Neutrophil (primary cell): ENCODE data around the gene EVPL.

Experiments
- H3K27ac ChIP-seq: fragments of 200-600 bp; sonication (generic); 2 replicates; pipeline ENCODE4 v1.5.1; 2016; ENCODE audit warnings: mild to moderate bottlenecking, moderate library complexity
- H3K27me3 ChIP-seq: fragments of 200-600 bp; sonication (generic); 2 replicates; pipeline ENCODE4 v1.6.0; 2016; ENCODE audit warnings: mild to moderate bottlenecking
- H3K36me3 ChIP-seq: fragments of 200-600 bp; sonication (generic); 2 replicates; pipeline ENCODE4 v1.5.1; 2017
- H3K4me1 ChIP-seq, 2 experiments: fragments of 200-600 bp in 1 of 2; sonication (generic) in 1 of 2; 1 replicate in 1 of 2; 2 replicates in 1 of 2; pipeline versions ENCODE4 v1.5.1 to v1.6.1; 2013 to 2016; ENCODE audit warnings: low read depth in 1 of 2, low read length in 1 of 2, mild to moderate bottlenecking in 1 of 2, moderate library complexity in 1 of 2; ENCODE audit not compliant: control insufficient read depth in 1 of 2, insufficient read depth in 1 of 2
- H3K4me3 ChIP-seq, 2 experiments: fragments of 200-600 bp in 1 of 2; sonication (generic) in 1 of 2; 1 replicate in 1 of 2; 2 replicates in 1 of 2; pipeline ENCODE4 v1.5.1; 2013 to 2016; ENCODE audit warnings: low read depth in 1 of 2, low read length in 1 of 2, mild to moderate bottlenecking in 1 of 2, moderate library complexity in 1 of 2
- H3K9me3 ChIP-seq: fragments of 200-600 bp; sonication (generic); 2 replicates; pipeline ENCODE4 v1.5.1; 2016
- TF ChIP-seq, protein P1 (sequence below): fragments of 200-600 bp; sonication (generic); IDR thresholded peaks from 2 replicates; pipeline ENCODE4 v1.5.1; 2016; ENCODE audit warnings: antibody characterized with exemption

Gene EVPL

DNA sequence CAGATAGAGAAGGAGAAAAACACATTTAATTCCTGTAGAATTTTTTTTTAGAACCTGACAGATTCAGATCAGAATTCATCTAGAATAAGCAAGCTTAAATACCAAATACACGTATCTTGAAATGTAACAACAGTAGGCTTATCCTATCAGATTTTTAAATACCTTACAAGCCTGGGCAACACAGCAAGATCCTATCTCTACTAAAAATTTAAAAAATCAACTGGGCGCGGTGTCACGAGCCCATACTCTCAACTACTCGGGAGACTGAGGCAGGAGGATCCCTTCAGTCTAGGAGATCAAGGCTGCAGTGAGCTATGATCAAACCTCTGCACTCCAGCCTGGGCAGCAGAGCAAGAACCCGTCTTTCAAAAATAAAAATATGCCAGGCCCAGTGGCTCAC, 61.6 kb downstream of the EVPL start:
- Histone ChIP-seq H3K36me3 (peaks cover 24% of the 10 kb centered on the region), H3K9me3 (no peaks in the 10 kb centered on the region), H3K4me1 (peaks cover 55 to 66% of the 10 kb centered on the region in 2 experiments), H3K27ac (peak overlapping the region; percentile 51), H3K4me3 (no peak overlapping the region), H3K27me3 (no peaks in the 10 kb centered on the region)
- TF ChIP-seq, protein P1, sequence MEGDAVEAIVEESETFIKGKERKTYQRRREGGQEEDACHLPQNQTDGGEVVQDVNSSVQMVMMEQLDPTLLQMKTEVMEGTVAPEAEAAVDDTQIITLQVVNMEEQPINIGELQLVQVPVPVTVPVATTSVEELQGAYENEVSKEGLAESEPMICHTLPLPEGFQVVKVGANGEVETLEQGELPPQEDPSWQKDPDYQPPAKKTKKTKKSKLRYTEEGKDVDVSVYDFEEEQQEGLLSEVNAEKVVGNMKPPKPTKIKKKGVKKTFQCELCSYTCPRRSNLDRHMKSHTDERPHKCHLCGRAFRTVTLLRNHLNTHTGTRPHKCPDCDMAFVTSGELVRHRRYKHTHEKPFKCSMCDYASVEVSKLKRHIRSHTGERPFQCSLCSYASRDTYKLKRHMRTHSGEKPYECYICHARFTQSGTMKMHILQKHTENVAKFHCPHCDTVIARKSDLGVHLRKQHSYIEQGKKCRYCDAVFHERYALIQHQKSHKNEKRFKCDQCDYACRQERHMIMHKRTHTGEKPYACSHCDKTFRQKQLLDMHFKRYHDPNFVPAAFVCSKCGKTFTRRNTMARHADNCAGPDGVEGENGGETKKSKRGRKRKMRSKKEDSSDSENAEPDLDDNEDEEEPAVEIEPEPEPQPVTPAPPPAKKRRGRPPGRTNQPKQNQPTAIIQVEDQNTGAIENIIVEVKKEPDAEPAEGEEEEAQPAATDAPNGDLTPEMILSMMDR = no peak

DNA sequence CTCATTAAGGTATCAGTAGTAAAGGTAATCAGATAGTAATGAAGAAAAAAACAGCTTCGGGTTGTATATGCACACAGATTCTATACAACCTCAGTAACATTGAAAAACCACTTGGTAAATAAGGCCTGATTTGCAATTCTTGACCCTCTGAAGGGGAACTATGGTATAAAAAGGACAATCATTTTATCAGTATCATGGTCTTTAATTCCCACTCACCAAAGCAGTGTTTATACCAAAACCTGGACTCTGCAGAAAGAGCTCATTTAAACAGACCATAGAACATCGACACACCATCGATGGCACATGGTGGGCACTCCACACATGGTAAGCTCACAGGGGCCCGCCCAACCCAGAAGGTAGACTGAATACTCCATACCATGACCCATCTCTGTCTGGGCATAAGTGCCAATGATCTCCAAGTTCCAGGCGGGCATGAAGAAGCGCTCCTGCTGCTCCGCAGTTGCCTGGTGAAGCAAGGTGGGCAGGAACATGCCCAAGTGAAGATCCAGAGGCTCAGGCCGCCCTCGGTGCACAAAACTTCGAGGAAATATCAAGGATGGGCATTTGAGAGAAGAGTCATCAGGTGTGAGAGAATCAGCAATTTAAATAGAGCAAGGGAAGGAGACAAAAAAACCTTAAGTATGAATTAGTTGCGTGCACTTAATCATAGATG, 67.1 kb downstream of the EVPL start:
- Histone ChIP-seq H3K4me1 (peaks cover 27 to 32% of the 10 kb centered on the region in 2 experiments), H3K27me3 (no peaks in the 10 kb centered on the region), H3K9me3 (no peaks in the 10 kb centered on the region), H3K4me3 (no peak overlapping the region), H3K36me3 (peaks cover 62% of the 10 kb centered on the region), H3K27ac (peak overlapping the region; percentile 51)
- TF ChIP-seq, protein P1 = no peak

DNA sequence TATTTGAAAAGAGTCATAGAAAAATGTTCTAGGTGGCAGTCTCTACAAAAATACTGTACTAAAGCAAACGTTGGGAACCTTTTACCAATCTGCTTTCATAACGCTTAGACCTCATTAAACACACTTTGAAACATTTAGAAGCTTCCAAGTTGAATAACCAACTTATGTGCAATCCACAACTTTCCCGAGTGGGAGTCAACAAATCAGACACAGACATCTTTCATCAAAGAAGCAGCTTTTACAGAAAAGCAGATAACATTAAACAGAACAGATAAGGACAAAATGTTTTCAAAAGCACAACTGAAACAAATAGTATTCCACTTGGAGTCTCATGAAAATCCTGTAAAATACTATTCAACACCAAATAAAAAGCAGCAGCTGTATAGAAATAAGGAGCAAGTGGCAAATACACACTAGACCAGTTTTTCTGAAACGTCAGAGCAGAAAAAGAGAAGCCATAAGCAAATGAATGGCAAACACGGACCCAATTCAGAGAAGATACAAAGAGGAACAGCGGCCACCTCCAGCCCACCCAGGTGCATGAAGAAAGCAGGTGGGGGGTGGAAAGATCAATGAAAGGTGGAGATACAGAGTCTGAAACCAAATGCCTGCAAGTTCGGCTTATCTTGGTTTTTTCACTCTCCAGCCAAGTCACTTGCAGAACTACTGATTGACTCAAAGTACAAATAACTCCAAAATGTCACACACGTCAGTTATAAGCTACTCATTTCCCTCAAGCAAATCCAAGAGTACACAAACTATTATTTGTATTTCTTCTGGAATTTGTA, 67.9 kb downstream of the EVPL start:
- Histone ChIP-seq H3K4me1 (peaks cover 21 to 25% of the 10 kb centered on the region in 2 experiments), H3K27me3 (no peaks in the 10 kb centered on the region), H3K9me3 (no peaks in the 10 kb centered on the region), H3K27ac (peak overlapping the region; percentile 51), H3K36me3 (peaks cover 68% of the 10 kb centered on the region), H3K4me3 (no peak overlapping the region)
- TF ChIP-seq, protein P1 = no peak
